Measurements from ENCODE around the gene SPATC1L.
"Not testable (repeated sequence)": the region's sequence is repeated elsewhere in the genome, so short reads cannot be mapped to it uniquely, and the experiment has no call there.

SPATC1L gene

GRCh38 chr21:46172863-46173528 is 11.3 kb downstream of the SPATC1L start:
- TF ChIP-seq, protein P1, sequence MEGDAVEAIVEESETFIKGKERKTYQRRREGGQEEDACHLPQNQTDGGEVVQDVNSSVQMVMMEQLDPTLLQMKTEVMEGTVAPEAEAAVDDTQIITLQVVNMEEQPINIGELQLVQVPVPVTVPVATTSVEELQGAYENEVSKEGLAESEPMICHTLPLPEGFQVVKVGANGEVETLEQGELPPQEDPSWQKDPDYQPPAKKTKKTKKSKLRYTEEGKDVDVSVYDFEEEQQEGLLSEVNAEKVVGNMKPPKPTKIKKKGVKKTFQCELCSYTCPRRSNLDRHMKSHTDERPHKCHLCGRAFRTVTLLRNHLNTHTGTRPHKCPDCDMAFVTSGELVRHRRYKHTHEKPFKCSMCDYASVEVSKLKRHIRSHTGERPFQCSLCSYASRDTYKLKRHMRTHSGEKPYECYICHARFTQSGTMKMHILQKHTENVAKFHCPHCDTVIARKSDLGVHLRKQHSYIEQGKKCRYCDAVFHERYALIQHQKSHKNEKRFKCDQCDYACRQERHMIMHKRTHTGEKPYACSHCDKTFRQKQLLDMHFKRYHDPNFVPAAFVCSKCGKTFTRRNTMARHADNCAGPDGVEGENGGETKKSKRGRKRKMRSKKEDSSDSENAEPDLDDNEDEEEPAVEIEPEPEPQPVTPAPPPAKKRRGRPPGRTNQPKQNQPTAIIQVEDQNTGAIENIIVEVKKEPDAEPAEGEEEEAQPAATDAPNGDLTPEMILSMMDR (IDR thresholded peaks at IDR 0.05; ENCODE audit: low read depth, low read length, missing control alignments), result no peak
- DNase-seq (ENCODE audit: low read depth), result no peak
- H3K4me3 ChIP-seq (ENCODE audit: low read depth, low read length), result no peak overlapping the region
- in situ Hi-C loops (cut with HindIII; ENCODE audit: low sequenced_read_pairs), result no loop called here

- in situ Hi-C loops (cut with HindIII; ENCODE audit: low sequenced_read_pairs), result no loop called here
- no peak for DNase-seq (ENCODE audit: low read depth)
- no peak overlapping the region for H3K4me3 ChIP-seq (ENCODE audit: low read depth, low read length)
- TF ChIP-seq, protein P1 (IDR thresholded peaks at IDR 0.05; ENCODE audit: low read depth, low read length, missing control alignments), result no peak
Measured at GRCh38 chr21:46171996-46172862, 12.0 kb downstream of the SPATC1L start.

GRCh38 chr21:46171585-46171984 is 12.7 kb downstream of the SPATC1L start:
- in situ Hi-C loops (cut with HindIII; ENCODE audit: low sequenced_read_pairs), result no loop called here
- DNase-seq (ENCODE audit: low read depth), result no peak
- no peak overlapping the region for H3K4me3 ChIP-seq (ENCODE audit: low read depth, low read length)
- TF ChIP-seq, protein P1 (IDR thresholded peaks at IDR 0.05; ENCODE audit: low read depth, low read length, missing control alignments), result no peak

DNA sequence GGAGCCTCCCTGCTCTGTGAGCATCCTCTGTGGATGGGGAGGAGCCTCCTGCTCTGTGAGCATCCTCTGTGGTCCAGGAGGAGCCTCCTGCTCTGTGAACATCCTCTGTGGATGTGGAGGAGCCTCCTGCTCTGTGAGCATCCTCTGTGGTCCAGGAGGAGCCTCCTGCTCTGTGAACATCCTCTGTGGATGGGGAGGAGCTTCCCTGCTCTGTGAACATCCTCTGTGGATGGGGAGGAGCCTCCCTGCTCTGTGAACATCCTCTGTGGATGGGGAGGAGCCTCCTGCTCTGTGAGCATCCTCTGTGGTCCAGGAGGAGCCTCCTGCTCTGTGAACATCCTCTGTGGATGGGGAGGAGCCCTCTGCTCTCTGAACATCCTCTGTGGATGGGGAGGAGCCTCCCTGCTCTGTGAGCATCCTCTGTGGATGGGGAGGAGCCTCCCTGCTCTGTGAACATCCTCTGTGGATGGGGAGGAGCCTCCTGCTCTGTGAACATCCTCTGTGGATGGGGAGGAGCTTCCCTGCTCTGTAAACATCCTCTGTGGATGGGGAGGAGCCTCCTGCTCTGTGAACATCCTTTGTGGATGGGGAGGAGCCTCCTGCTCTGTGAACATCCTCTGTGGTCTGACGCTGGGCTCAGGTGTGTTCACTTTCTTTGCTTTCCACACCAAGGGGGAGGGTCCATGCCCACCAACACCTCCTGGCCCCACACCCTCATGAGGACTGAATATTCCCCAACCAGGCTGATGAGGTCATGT is 13.6 kb downstream of the SPATC1L start:
- H3K4me3 ChIP-seq (ENCODE audit: low read depth, low read length); in situ Hi-C loops (cut with HindIII; ENCODE audit: low sequenced_read_pairs); DNase-seq (ENCODE audit: low read depth): not testable (repeated sequence)

GRCh38 chr21:46168659-46169386 is 15.4 kb downstream of the SPATC1L start:
- H3K4me3 ChIP-seq (ENCODE audit: low read depth, low read length), result no peak overlapping the region
- TF ChIP-seq, protein P1 (IDR thresholded peaks at IDR 0.05; ENCODE audit: low read depth, low read length, missing control alignments), result no peak
- DNase-seq (ENCODE audit: low read depth), result no peak
- in situ Hi-C loops (cut with HindIII; ENCODE audit: low sequenced_read_pairs), result no loop called here

- H3K4me3 ChIP-seq (ENCODE audit: low read depth, low read length), result no peak overlapping the region
- in situ Hi-C loops (cut with HindIII; ENCODE audit: low sequenced_read_pairs), result no loop called here
- no peak for DNase-seq (ENCODE audit: low read depth)
- TF ChIP-seq, protein P1 (IDR thresholded peaks at IDR 0.05; ENCODE audit: low read depth, low read length, missing control alignments), result no peak
Measured at GRCh38 chr21:46168238-46168637, 16.0 kb downstream of the SPATC1L start.

All from astrocyte of the cerebellum (primary cell).